D721Med (cell line): ENCODE data around the gene GARIN5B.

Experiments used
- DNase-seq: peaks from one replicate; pipeline ENCODE4 v3.0.0; 2011; ENCODE audit warnings: low spot score; ENCODE audit not compliant: insufficient read length
- FAIRE-seq: peaks from 2 replicates; lab custom pipeline; 2011; peaks lifted over from hg19 to GRCh38; lab: Jason Lieb, UNC
- CTCF ChIP-seq: IDR thresholded peaks from 2 replicates; pipeline ENCODE4 v1.5.1; 2012; ENCODE audit warnings: mild to moderate bottlenecking, control low read depth; ENCODE audit not compliant: insufficient read depth; ENCODE audit errors: missing control alignments

The GARIN5B gene

GRCh38 chr19:55306712-55307111 is 56.3 kb downstream of the GARIN5B start:
- no peak for DNase-seq
- no peak for FAIRE-seq
- no peak for TF ChIP-seq CTCF

- no peak for TF ChIP-seq CTCF
- FAIRE-seq (no peak), DNase-seq (no peak)
Observed at GRCh38 chr19:55305983-55306562, 57.0 kb downstream of the GARIN5B start.

- FAIRE-seq (no peak), DNase-seq (peak; percentile 77)
- TF ChIP-seq CTCF = no peak
Observed at GRCh38 chr19:55305491-55305890, 57.6 kb downstream of the GARIN5B start.

- FAIRE-seq = no peak
- DNase-seq = no peak
- TF ChIP-seq CTCF = no peak
Observed at GRCh38 chr19:55304980-55305379, 58.1 kb downstream of the GARIN5B start.
